ENCODE results near the gene CHIT1.

GRCh38 chr1:203202431-203203245 is 26.8 kb downstream of the CHIT1 start:
- no peak for TF ChIP-seq CTCF (IDR thresholded peaks at IDR 0.05)
- TF ChIP-seq YY1 (IDR thresholded peaks at IDR 0.05; ENCODE audit: low read depth): no peak
- TF ChIP-seq TAF1 (IDR thresholded peaks at IDR 0.05; ENCODE audit: borderline replicate concordance, low read depth, low read length): no peak
- TF ChIP-seq USF2 (IDR thresholded peaks at IDR 0.05; ENCODE audit: borderline replicate concordance, low read depth, low read length): no peak
- no peak for TF ChIP-seq RAD21 (IDR thresholded peaks at IDR 0.05; ENCODE audit: low read length)
- no peak for TF ChIP-seq SMC3 (IDR thresholded peaks at IDR 0.05; ENCODE audit: low read depth, low read length)
- TF ChIP-seq NRF1 (IDR thresholded peaks at IDR 0.05; ENCODE audit: low read depth, low read length): no peak
- no peak for TF ChIP-seq EP300 (IDR thresholded peaks at IDR 0.05; ENCODE audit: borderline replicate concordance in 1 of 2, low read depth in 1 of 2, low read length in 1 of 2)
- TF ChIP-seq REST (IDR thresholded peaks at IDR 0.05; ENCODE audit: low read depth, low read length): no peak
- TF ChIP-seq NFIC (IDR thresholded peaks at IDR 0.05; ENCODE audit: borderline replicate concordance): no peak
- TF ChIP-seq TCF12 (IDR thresholded peaks at IDR 0.05): no peak
- TF ChIP-seq MEF2A (IDR thresholded peaks at IDR 0.05; ENCODE audit: borderline replicate concordance, low read depth): no peak
- TF ChIP-seq CHD2 (IDR thresholded peaks at IDR 0.05; ENCODE audit: low read length, partially characterized antibody): no peak
- no peak for TF ChIP-seq EZH2phosphoT487 (IDR thresholded peaks at IDR 0.05; ENCODE audit: borderline replicate concordance, low read depth)
